Keratinocyte (primary cell): ENCODE measurements around the gene HLA-DQA1.

Source experiments
- EZH2 ChIP-seq: IDR thresholded peaks from one replicate; pipeline ENCODE4 v1.6.1; 2012; ENCODE audit warnings: inconsistent platforms, mild to moderate bottlenecking, low read length, moderate library complexity
- TF ChIP-seq, protein P1 (sequence below), 3 experiments: IDR thresholded peaks in 1 of 3; conservative IDR thresholded peaks in 1 of 3; optimal IDR thresholded peaks in 1 of 3; 2 replicates in 2 of 3; 3 replicates in 1 of 3; pipeline versions ENCODE3 to v1.5.1; 2011; ENCODE audit warnings: low read length in 3 of 3, mild to moderate bottlenecking in 3 of 3, moderate library complexity in 2 of 3, control low read depth in 1 of 3, inconsistent platforms in 1 of 3; ENCODE audit not compliant: insufficient read depth in 2 of 3; ENCODE audit errors: extremely low read depth in 1 of 3

GRCh38 chr6:32645047-32645703 is 8.0 kb downstream of the HLA-DQA1 start:
- no peak for TF ChIP-seq EZH2
- TF ChIP-seq, protein P1, sequence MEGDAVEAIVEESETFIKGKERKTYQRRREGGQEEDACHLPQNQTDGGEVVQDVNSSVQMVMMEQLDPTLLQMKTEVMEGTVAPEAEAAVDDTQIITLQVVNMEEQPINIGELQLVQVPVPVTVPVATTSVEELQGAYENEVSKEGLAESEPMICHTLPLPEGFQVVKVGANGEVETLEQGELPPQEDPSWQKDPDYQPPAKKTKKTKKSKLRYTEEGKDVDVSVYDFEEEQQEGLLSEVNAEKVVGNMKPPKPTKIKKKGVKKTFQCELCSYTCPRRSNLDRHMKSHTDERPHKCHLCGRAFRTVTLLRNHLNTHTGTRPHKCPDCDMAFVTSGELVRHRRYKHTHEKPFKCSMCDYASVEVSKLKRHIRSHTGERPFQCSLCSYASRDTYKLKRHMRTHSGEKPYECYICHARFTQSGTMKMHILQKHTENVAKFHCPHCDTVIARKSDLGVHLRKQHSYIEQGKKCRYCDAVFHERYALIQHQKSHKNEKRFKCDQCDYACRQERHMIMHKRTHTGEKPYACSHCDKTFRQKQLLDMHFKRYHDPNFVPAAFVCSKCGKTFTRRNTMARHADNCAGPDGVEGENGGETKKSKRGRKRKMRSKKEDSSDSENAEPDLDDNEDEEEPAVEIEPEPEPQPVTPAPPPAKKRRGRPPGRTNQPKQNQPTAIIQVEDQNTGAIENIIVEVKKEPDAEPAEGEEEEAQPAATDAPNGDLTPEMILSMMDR (optimal IDR thresholded peaks at IDR 0.05 in 1 of 3, IDR thresholded peaks at IDR 0.05 in 1 of 3, conservative IDR thresholded peaks at IDR 0.05 in 1 of 3; ENCODE audit: extremely low read depth in 1 of 3, insufficient read depth in 2 of 3, low read length in 3 of 3) = no peak
